ENCODE data around the gene PLXDC2.

DNA sequence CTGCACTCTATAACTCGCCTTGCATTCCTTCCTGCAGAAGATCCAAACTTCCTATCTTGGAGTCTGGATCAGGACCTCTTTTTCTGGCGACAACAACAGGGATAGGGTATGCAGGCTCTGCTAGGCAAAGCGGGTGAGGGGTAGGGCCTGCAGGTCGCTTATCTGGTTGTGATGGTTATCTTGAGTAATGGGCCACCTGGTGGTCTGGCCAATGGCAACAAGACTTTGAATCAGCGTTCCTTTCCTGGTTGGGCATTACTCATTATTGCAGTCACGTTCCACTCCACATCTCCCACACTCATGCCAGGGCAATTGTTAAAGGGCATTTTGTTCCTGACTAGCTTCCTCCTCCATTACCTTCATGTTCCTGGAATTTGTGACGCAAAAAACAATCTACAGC is 48.4 kb upstream of the PLXDC2 start:
- TF ChIP-seq, protein P1, sequence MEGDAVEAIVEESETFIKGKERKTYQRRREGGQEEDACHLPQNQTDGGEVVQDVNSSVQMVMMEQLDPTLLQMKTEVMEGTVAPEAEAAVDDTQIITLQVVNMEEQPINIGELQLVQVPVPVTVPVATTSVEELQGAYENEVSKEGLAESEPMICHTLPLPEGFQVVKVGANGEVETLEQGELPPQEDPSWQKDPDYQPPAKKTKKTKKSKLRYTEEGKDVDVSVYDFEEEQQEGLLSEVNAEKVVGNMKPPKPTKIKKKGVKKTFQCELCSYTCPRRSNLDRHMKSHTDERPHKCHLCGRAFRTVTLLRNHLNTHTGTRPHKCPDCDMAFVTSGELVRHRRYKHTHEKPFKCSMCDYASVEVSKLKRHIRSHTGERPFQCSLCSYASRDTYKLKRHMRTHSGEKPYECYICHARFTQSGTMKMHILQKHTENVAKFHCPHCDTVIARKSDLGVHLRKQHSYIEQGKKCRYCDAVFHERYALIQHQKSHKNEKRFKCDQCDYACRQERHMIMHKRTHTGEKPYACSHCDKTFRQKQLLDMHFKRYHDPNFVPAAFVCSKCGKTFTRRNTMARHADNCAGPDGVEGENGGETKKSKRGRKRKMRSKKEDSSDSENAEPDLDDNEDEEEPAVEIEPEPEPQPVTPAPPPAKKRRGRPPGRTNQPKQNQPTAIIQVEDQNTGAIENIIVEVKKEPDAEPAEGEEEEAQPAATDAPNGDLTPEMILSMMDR (IDR thresholded peaks at IDR 0.05; ENCODE audit: poor library complexity), result no peak
- no peak for TF ChIP-seq EZH2 (IDR thresholded peaks at IDR 0.05; ENCODE audit: borderline replicate concordance)
- TF ChIP-seq EZH2phosphoT487 (IDR thresholded peaks at IDR 0.05; ENCODE audit: low read depth, severe bottlenecking, unreplicated experiment), result no peak

All from hepatocyte (in vitro differentiated cells).